H1 (cell line): ENCODE measurements around the gene IRX4. TPM values are rescaled to one million over a fixed set of nuclear protein-coding genes. Genes with fewer than 3 reads are reported as not detected.

Source experiments
- BACH1 ChIP-seq: IDR thresholded peaks from 2 replicates; pipeline ENCODE4 v1.6.1; 2012; ENCODE audit warnings: low read length, improper control_type of control experiment
- CEBPB ChIP-seq: IDR thresholded peaks from 2 replicates; pipeline ENCODE4 v1.6.1; 2012; ENCODE audit warnings: low read depth, low read length
- CHD2 ChIP-seq: IDR thresholded peaks from 2 replicates; pipeline ENCODE4 v1.6.1; 2012; ENCODE audit warnings: low read length, improper control_type of control experiment
- CHD7 ChIP-seq: fragments of 300-600 bp; sonication (generic); IDR thresholded peaks from 2 replicates; pipeline ENCODE4 v1.7.1; 2012; ENCODE audit warnings: low read length, moderate library complexity, mild to moderate bottlenecking, inconsistent platforms; ENCODE audit not compliant: insufficient replicate concordance
- CTCF ChIP-seq, 3 experiments: IDR thresholded peaks; 1 replicate in 2 of 3; 2 replicates in 1 of 3; pipeline versions ENCODE4 v1.5.1 to v1.6.1; 2011; ENCODE audit warnings: low read length in 3 of 3, mild to moderate bottlenecking in 3 of 3, inconsistent platforms in 2 of 3, low read depth in 1 of 3, moderate library complexity in 1 of 3; ENCODE audit not compliant: insufficient read depth in 1 of 3; ENCODE audit errors: control extremely low read depth in 1 of 3
- polyA plus RNA-seq, 7 experiments: library from polyadenylated mRNA; depleted of rRNA in 3 of 7; stranded (reverse) in 5 of 7; unstranded in 2 of 7; fragments of >200 nt in 5 of 7; fragments of 200-250 nt in 2 of 7; gene quantifications; 1 replicate in 5 of 7; 2 replicates in 1 of 7; 4 replicates in 1 of 7; pipeline versions ENCODE4 v1.2.1 to v1.2.3, GENCODE V29; 2011 to 2013; ENCODE audit warnings: missing spikeins in 2 of 7, mixed read lengths in 2 of 7
- total RNA-seq: library from RNA; stranded (reverse); fragmentation: NEBNext Ultra II Directional; extraction: Animal tissue kit (Norgen Biotek cat#: 25700); gene quantifications from 2 replicates; pipeline ENCODE4 v1.2.1, GENCODE V29; 2021

IRX4 gene
- total and polyA plus RNA-seq, 2 of the 8 experiments (the other 6 are each of a cell fraction or from before 2014, with no cell fraction given) = 0.45 to 1.2 TPM

- TF ChIP-seq CHD7 (no peak), BACH1 (no peak), CEBPB (no peak), CHD2 (no peak), CTCF (IDR thresholded peaks at IDR 0.05; ENCODE audit: control extremely low read depth in 1 of 3, insufficient read depth in 1 of 3, low read depth in 1 of 3, low read length in 3 of 3) (no peak)
Observed at GRCh38 chr5:1878050-1878849, 4.5 kb downstream of the IRX4 start (continued).
